CMK (cell line): ENCODE data around the gene CHAT.

Source experiments
- DNase-seq: peaks from one replicate; pipeline ENCODE4 v3.0.0-alpha.2; 2010; ENCODE audit warnings: low read depth

CHAT gene

GRCh38 chr10:49688920-49689319, 75.1 kb downstream of the CHAT start:
- no peak for DNase-seq

DNA sequence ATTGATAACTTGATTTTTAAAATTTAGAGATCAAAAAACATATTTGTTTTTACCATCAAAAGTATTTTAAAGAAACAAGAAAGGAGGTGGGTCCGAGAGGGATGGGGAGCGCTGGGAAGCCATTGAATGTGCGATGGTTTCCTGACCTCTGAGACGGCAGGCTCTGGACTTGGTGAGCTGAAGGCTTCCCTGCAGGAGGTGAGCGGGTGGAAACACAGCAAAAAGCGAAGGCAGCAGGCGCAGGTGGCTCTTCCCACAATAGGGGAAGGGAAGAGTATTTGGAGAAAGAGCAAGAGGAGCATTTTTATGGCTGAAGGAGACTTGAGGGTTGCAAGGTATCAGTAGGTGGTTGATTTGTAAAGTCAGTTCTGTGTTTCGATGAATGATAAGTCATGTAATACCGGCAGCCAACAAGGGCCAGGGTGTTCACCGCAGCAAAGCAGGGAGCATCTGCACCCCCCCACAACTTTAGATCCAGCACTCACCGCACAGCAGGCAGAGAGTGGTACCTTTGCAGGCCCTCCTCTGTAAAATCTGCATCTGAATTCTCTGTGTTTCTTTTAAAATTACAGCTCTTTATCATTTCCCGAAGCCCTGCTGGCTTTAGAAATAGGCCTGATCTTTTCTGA, 76.2 kb downstream of the CHAT start:
- DNase-seq, result no peak

DNA sequence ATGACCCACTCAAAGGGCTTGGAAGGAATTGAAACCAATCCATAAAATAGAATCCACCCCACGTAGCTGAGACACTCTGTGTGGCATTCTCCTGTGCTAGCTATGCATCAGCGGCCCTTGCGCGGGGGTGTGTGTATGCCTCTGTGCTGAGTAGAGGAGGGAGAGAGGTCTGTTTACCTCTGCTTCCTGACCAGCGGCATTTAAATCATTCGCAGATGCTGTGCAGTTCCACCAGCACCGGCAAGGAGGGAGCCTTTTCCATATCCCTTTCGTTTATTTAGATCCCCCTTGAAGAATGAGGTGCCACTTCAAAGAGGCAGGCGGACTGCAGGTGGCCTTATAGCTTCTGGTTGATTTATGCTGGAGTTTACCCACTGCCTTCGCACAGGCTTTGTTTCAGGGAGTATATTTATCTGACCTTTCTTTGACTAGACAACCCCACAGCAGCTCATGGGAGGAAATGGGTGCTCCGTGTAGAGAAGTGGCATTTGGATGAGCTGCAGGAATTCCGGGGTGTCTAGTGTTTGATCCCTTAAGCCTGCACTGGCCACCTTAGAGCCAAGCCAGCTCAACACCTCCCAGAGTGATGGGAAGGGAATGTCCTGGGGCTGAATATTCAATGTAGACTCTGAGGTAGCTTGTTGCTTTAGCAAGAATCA, 77.0 kb downstream of the CHAT start:
- no peak for DNase-seq

GRCh38 chr10:49691588-49691987, 77.8 kb downstream of the CHAT start:
- DNase-seq, result no peak

DNA sequence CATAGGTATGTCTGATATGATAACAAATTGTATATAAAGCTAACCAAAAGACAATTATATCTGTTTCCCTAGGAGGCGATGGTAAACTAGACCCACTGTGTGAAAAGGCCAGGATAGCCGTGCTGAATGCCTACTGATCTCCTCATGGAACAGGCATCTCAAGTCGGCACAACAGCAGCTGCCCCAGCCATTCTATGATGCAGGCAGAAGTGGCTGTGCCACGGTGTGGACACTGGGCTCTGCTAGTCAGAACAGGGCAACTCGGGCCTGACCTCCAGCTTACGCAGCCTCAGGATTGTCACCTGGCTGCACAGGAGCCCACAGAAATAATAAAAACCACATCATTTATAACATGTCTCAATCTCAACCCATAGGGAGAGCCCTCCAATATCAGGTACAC, 80.6 kb downstream of the CHAT start:
- no peak for DNase-seq

- no peak for DNase-seq
These were observed 82.5 kb downstream of the CHAT start for GRCh38 chr10:49696311-49696710.

DNA sequence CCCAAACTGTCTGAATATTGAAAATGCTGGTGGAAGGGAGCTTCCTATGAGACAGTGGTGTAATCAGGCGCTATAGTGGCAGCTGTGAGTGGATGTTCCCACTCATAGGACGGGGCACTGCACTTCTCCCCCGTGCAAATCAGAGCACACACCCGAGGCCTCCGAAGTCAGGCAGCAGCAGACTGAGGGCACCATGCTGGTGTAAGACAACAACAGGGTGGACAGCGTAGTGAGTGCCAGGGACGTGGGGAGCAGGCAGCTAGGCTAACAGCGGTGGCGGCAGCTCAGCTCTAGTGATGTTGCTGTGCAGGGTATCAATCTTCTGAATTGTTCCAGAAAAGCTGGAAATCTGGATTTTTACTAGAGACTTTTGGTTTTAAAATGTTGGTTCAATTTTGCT, 84.8 kb downstream of the CHAT start:
- no peak for DNase-seq

DNA sequence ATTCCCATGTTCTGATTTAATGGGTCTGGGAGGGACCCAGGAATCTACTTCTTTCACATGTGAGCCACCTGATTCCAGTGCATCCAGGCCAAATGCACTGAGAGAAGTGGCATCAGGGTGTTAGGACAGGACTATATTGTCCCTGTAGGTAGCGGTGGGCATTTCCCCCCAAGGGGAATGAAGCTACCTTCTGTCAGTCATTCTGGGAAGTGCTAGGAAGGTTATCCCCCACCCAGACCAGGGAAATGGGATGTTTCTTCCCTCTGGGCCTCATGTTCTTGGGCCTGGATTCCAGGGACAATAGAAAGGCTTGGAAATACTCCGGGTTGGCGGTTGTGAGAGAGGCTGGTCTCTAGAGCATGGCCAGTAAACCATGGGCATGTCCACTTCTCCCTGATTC, 86.4 kb downstream of the CHAT start:
- no peak for DNase-seq

- no peak for DNase-seq
These were observed 87.2 kb downstream of the CHAT start for GRCh38 chr10:49700997-49701396.

DNA sequence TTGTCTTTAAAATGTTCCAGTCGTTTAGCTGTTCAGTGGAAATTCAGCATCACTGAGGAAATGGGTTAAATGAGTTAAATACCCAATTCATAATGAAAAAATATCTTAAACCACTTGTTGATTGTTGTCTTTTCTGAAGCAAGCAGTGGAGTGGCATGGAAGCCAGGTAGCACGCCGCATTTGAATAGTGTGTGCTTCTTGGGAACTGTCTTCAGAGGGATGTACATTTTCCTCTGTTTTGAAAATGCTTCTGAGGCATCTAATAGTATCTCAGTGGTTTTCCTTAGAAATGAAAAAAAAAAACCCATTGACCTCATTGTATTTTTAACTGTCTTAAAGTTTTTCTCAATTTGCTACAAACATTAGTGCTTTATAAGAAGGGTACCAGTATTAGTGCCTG, 93.7 kb downstream of the CHAT start:
- no peak for DNase-seq

- no peak for DNase-seq
These were observed 96.1 kb downstream of the CHAT start for GRCh38 chr10:49709934-49710333.

GRCh38 chr10:49710966-49711365, 97.1 kb downstream of the CHAT start:
- no peak for DNase-seq

GRCh38 chr10:49711481-49711880, 97.6 kb downstream of the CHAT start:
- DNase-seq, result no peak

GRCh38 chr10:49713266-49713665, 99.4 kb downstream of the CHAT start:
- DNase-seq, result no peak
